Gastrocnemius medialis (tissue), 4 donors: ENCODE results near the gene CGRRF1. TPM values are rescaled to one million over a fixed set of nuclear protein-coding genes. Genes with fewer than 3 reads are reported as not detected.

Experiments used
- ATAC-seq, 2 donors: fragments of 150-250 bp; one replicate each; pipeline ENCODE4 v1.9.1; 2016
- DNase-seq, 2 donors: peaks; one replicate each; pipeline ENCODE4 v3.0.0-alpha.2; 2019
- H3K27ac ChIP-seq, 4 donors: fragments of 200-600 bp; sonication (generic); 1 replicate in 1 of 4; 2 replicates in 3 of 4; pipeline ENCODE4 v1.5.1; 2016 to 2018; ENCODE audit warnings: mild to moderate bottlenecking in 2 of 4, moderate library complexity in 1 of 4
- H3K27me3 ChIP-seq, 3 donors: fragments of 200-600 bp; sonication (generic) in 2 of 3; 1 replicate in 1 of 3; 2 replicates in 2 of 3; pipeline versions ENCODE4 v1.5.1 to v1.6.0; 2016 to 2019; ENCODE audit warnings: mild to moderate bottlenecking in 1 of 3, moderate library complexity in 1 of 3
- H3K36me3 ChIP-seq, 2 donors: fragments of 200-600 bp; sonication (generic) in 1 of 2; one replicate each; pipeline ENCODE4 v1.5.1; 2017 to 2018
- H3K4me1 ChIP-seq, 2 donors: fragments of 200-600 bp; sonication (generic) in 1 of 2; one replicate each; pipeline ENCODE4 v1.5.1; 2016 to 2017; ENCODE audit warnings: mild to moderate bottlenecking in 2 of 2
- H3K4me3 ChIP-seq, 4 donors: fragments of 200-600 bp; sonication (generic) in 3 of 4; 1 replicate in 1 of 4; 2 replicates in 3 of 4; pipeline ENCODE4 v1.5.1; 2016 to 2019; ENCODE audit warnings: mild to moderate bottlenecking in 2 of 4
- H3K9me3 ChIP-seq, 3 donors: fragments of 200-600 bp; sonication (generic) in 2 of 3; 1 replicate in 1 of 3; 2 replicates in 2 of 3; pipeline ENCODE4 v1.5.1; 2016 to 2019
- POLR2A ChIP-seq, 2 donors: fragments of 450-650 bp; IDR thresholded peaks; one replicate each; pipeline ENCODE4 v1.6.1; 2017; ENCODE audit warnings: antibody characterized with exemption in 2 of 2, mild to moderate bottlenecking in 2 of 2, moderate library complexity in 2 of 2
- in situ Hi-C, 4 donors: fragments of 200-750 bp; cut with MboI; loops; one replicate each; pipeline versions ENCODE4 v1.15.0 to v1.8.0; 2017; ENCODE audit warnings: low sequenced_read_pairs in 4 of 4
- intact Hi-C: fragments of 100-400 bp; cut with DNase I; formaldehyde crosslinking; loops from one replicate; pipeline ENCODE4 v1.15.1; 2023; ENCODE audit warnings: low total_unique reads
- total RNA-seq, 4 donors: library from RNA; depleted of rRNA; stranded (reverse); fragments of >200 nt; gene quantifications; one replicate each; pipeline versions ENCODE4 v1.1.0 to v1.2.3, GENCODE V29; 2016
- TF ChIP-seq, protein P1 (sequence below), 5 experiments: fragments of 450-650 bp in 3 of 5; fragments of 200-600 bp in 2 of 5; sonication (generic) in 2 of 5; IDR thresholded peaks in 4 of 5; conservative IDR thresholded peaks in 1 of 5; 1 replicate in 4 of 5; 2 replicates in 1 of 5; pipeline ENCODE4 v1.5.1; 2016 to 2019; ENCODE audit warnings: antibody characterized with exemption in 5 of 5, mild to moderate bottlenecking in 3 of 5, moderate library complexity in 3 of 5

Gene CGRRF1
- total RNA-seq, 4 donors from 2014 or later = 13.7 to 27.0 (median 20.7) TPM

DNA sequence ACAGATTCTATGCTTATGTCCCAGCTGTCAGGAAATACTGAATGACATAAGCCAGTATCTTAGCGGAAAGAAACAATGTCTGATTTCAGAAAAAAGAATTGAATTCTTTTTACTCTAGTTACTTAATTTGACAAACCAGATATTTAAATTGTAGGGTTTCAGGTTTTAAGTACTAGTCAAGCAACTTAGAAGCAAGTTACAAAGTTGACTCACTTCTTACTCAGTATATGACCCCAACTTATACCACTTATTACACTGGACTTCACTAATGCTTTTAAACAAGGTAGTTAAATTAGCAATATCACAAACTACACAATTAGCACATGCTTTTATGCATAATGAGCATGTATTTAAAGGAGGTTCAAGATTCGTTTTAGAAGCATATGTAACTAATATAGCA is 28.0 kb upstream of the CGRRF1 start:
- TF ChIP-seq, protein P1, sequence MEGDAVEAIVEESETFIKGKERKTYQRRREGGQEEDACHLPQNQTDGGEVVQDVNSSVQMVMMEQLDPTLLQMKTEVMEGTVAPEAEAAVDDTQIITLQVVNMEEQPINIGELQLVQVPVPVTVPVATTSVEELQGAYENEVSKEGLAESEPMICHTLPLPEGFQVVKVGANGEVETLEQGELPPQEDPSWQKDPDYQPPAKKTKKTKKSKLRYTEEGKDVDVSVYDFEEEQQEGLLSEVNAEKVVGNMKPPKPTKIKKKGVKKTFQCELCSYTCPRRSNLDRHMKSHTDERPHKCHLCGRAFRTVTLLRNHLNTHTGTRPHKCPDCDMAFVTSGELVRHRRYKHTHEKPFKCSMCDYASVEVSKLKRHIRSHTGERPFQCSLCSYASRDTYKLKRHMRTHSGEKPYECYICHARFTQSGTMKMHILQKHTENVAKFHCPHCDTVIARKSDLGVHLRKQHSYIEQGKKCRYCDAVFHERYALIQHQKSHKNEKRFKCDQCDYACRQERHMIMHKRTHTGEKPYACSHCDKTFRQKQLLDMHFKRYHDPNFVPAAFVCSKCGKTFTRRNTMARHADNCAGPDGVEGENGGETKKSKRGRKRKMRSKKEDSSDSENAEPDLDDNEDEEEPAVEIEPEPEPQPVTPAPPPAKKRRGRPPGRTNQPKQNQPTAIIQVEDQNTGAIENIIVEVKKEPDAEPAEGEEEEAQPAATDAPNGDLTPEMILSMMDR (IDR thresholded peaks at IDR 0.05 in 4 of 5, conservative IDR thresholded peaks at IDR 0.05 in 1 of 5) = no peak
- no peak for TF ChIP-seq POLR2A (IDR thresholded peaks at IDR 0.05)
- H3K27ac ChIP-seq = no peak overlapping the region
- no peak for ATAC-seq
- H3K4me3 ChIP-seq = no peak overlapping the region
- intact Hi-C loops (no loop called here), in situ Hi-C loops (no loop called here)
- H3K9me3 ChIP-seq = no peaks in the 10 kb centered on the region
- peaks cover 0 to 10% of the 10 kb centered on the region in 2 donors for H3K36me3 ChIP-seq
- no peak for DNase-seq
- H3K27me3 ChIP-seq = no peaks in the 10 kb centered on the region
- peaks cover 11 to 22% of the 10 kb centered on the region in 2 donors for H3K4me1 ChIP-seq

- no peaks in the 10 kb centered on the region for H3K27me3 ChIP-seq
- ATAC-seq = no peak
- peaks cover 0 to 3% of the 10 kb centered on the region in 2 donors for H3K36me3 ChIP-seq
- no peak overlapping the region for H3K4me3 ChIP-seq
- no peaks in the 10 kb centered on the region for H3K9me3 ChIP-seq
- no peak overlapping the region for H3K27ac ChIP-seq
- in situ Hi-C loops (no loop called here), intact Hi-C loops (no loop called here)
- H3K4me1 ChIP-seq = peaks cover 23 to 34% of the 10 kb centered on the region in 2 donors
- TF ChIP-seq, protein P1 (IDR thresholded peaks at IDR 0.05 in 4 of 5, conservative IDR thresholded peaks at IDR 0.05 in 1 of 5) = no peak
- DNase-seq = no peak
These were observed 26.5 kb upstream of the CGRRF1 start for GRCh38 chr14:54483073-54483745.

GRCh38 chr14:54483846-54484245 is 25.9 kb upstream of the CGRRF1 start:
- no peaks in the 10 kb centered on the region for H3K27me3 ChIP-seq
- H3K36me3 ChIP-seq = no peaks in the 10 kb centered on the region
- H3K4me3 ChIP-seq = no peak overlapping the region
- intact Hi-C loops (no loop called here), in situ Hi-C loops (no loop called here)
- H3K27ac ChIP-seq = no peak overlapping the region
- DNase-seq (no peak), ATAC-seq (no peak)
- no peaks in the 10 kb centered on the region for H3K9me3 ChIP-seq
- peaks cover 19 to 34% of the 10 kb centered on the region in 2 donors for H3K4me1 ChIP-seq
- TF ChIP-seq, protein P1 (IDR thresholded peaks at IDR 0.05 in 4 of 5, conservative IDR thresholded peaks at IDR 0.05 in 1 of 5) = no peak
- TF ChIP-seq POLR2A (IDR thresholded peaks at IDR 0.05) = no peak

DNA sequence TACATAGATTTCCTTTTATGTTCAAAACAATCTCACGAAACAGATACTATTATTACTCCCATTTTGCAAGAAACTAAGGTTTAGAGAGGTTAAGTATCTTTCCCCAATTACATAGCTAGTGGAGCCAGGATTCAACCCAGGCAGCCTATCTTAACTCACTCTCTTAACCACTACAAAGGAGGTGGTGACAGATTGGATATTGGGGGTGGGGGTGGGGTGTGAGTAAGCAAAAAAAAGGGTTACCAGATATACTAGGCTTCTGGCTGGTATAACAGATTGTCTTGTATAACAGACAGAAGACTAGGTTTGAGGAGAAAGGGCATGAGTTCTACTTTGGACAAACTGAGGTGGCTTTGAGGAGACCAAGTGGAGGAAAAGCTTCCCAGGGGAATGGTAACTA is 23.0 kb upstream of the CGRRF1 start:
- DNase-seq (no peak), ATAC-seq (no peak)
- H3K27me3 ChIP-seq = no peaks in the 10 kb centered on the region
- H3K4me3 ChIP-seq = no peak overlapping the region
- no peak overlapping the region for H3K27ac ChIP-seq
- peaks cover 20 to 34% of the 10 kb centered on the region in 2 donors for H3K4me1 ChIP-seq
- no peaks in the 10 kb centered on the region for H3K9me3 ChIP-seq
- intact Hi-C loops (no loop called here), in situ Hi-C loops (no loop called here)
- TF ChIP-seq, protein P1 (IDR thresholded peaks at IDR 0.05 in 4 of 5, conservative IDR thresholded peaks at IDR 0.05 in 1 of 5) = no peak
- no peak for TF ChIP-seq POLR2A (IDR thresholded peaks at IDR 0.05)
- H3K36me3 ChIP-seq = no peaks in the 10 kb centered on the region
